GM12878 (cell line): ENCODE results near the gene KIF17. TPM values are rescaled to one million over a fixed set of nuclear protein-coding genes. Genes with fewer than 3 reads are reported as not detected.

Source experiments
- ATF7 ChIP-seq: fragments of 450-650 bp; IDR thresholded peaks from 2 replicates; pipeline ENCODE4 v1.6.1; 2016; ENCODE audit warnings: low read depth, mild to moderate bottlenecking
- BCL3 ChIP-seq: IDR thresholded peaks from 2 replicates; pipeline ENCODE4 v1.6.1; 2011; ENCODE audit warnings: borderline replicate concordance, low read depth, mild to moderate bottlenecking, moderate library complexity, low read length; ENCODE audit not compliant: insufficient read depth, poor library complexity, severe bottlenecking
- BHLHE40 ChIP-seq, 2 experiments: fragments of 450-650 bp in 1 of 2; IDR thresholded peaks; 2 replicates each; pipeline ENCODE4 v1.6.1; 2011 to 2017; ENCODE audit warnings: low read depth in 2 of 2, borderline replicate concordance in 1 of 2, improper control_type of control experiment in 1 of 2, low read length in 1 of 2, mild to moderate bottlenecking in 1 of 2
- CBFB ChIP-seq: IDR thresholded peaks from 2 replicates; pipeline ENCODE4 v1.6.1; 2016; ENCODE audit warnings: antibody characterized with exemption, low read depth
- CEBPB ChIP-seq, 2 experiments: fragments of 150-350 bp in 1 of 2; IDR thresholded peaks; 2 replicates each; pipeline ENCODE4 v1.6.1; 2012 to 2014; ENCODE audit warnings: low read depth in 2 of 2, low read length in 2 of 2, borderline replicate concordance in 1 of 2, inconsistent platforms in 1 of 2
- CREB1 ChIP-seq: IDR thresholded peaks from 2 replicates; pipeline ENCODE4 v1.6.1; 2012; ENCODE audit warnings: low read depth, mild to moderate bottlenecking, inconsistent platforms
- EED ChIP-seq: sonication (generic); IDR thresholded peaks from 2 replicates; pipeline ENCODE4 v1.6.1; 2016; ENCODE audit warnings: antibody characterized with exemption, low read depth
- EP300 ChIP-seq, 2 experiments: fragments of 150-350 bp in 1 of 2; IDR thresholded peaks; 2 replicates each; pipeline ENCODE4 v1.6.1; 2011 to 2012; ENCODE audit warnings: low read depth in 2 of 2, low read length in 2 of 2, borderline replicate concordance in 1 of 2, improper control_type of control experiment in 1 of 2, inconsistent platforms in 1 of 2; ENCODE audit not compliant: control insufficient read depth in 1 of 2
- ESRRA ChIP-seq: IDR thresholded peaks from 2 replicates; pipeline ENCODE4 v1.6.1; 2012; ENCODE audit warnings: mild to moderate bottlenecking, low read length, improper control_type of control experiment
- IKZF2 ChIP-seq, 2 experiments: fragments of 450-650 bp; IDR thresholded peaks; 2 replicates each; pipeline ENCODE4 v1.6.1; 2017; ENCODE audit warnings: mild to moderate bottlenecking in 2 of 2, moderate library complexity in 2 of 2
- IRF3 ChIP-seq: fragments of 450-650 bp; IDR thresholded peaks from 2 replicates; pipeline ENCODE4 v1.6.1; 2014; ENCODE audit warnings: mild to moderate bottlenecking
- KDM1A ChIP-seq: fragments of 200-600 bp; sonication (generic); IDR thresholded peaks from 2 replicates; pipeline ENCODE4 v1.6.1; 2016; ENCODE audit warnings: borderline replicate concordance
- MEF2A ChIP-seq: IDR thresholded peaks from 2 replicates; pipeline ENCODE4 v1.6.1; 2011; ENCODE audit warnings: low read depth, mild to moderate bottlenecking, low read length, moderate library complexity; ENCODE audit not compliant: insufficient read depth
- MTA3 ChIP-seq: IDR thresholded peaks from 2 replicates; pipeline ENCODE4 v1.6.1; 2012; ENCODE audit warnings: low read length, inconsistent platforms, borderline replicate concordance
- MYC ChIP-seq: IDR thresholded peaks from 2 replicates; pipeline ENCODE4 v1.6.1; 2011; ENCODE audit warnings: mild to moderate bottlenecking, low read length, moderate library complexity, inconsistent platforms; ENCODE audit not compliant: insufficient read depth, insufficient replicate concordance, insufficient read length, severe bottlenecking
- RAD21 ChIP-seq: IDR thresholded peaks from 2 replicates; pipeline ENCODE4 v1.6.1; 2011; ENCODE audit warnings: mild to moderate bottlenecking, low read depth, low read length, moderate library complexity; ENCODE audit not compliant: insufficient read depth
- RB1 ChIP-seq: fragments of 450-650 bp; formaldehyde crosslinking; IDR thresholded peaks from 2 replicates; pipeline ENCODE4 v1.6.1; 2017; ENCODE audit warnings: mild to moderate bottlenecking, borderline replicate concordance
- RUNX3 ChIP-seq: IDR thresholded peaks from 2 replicates; pipeline ENCODE4 v1.6.1; 2012; ENCODE audit warnings: low read length, inconsistent platforms
- TCF3 ChIP-seq: IDR thresholded peaks from 2 replicates; pipeline ENCODE4 v1.6.1; 2012; ENCODE audit warnings: low read depth, mild to moderate bottlenecking, low read length, borderline replicate concordance; ENCODE audit not compliant: insufficient read depth
- polyA plus RNA-seq, 11 experiments: library from polyadenylated mRNA; depleted of rRNA in 4 of 11; unstranded in 6 of 11; stranded (reverse) in 5 of 11; fragments of >200 nt; fragmentation: Nextera tagmentation in 4 of 11; fragmentation: Illumina TruSeq in 1 of 11; extraction: Ambion mirVana in 4 of 11; extraction: Trizol in 1 of 11; gene quantifications; 1 replicate in 1 of 11; 2 replicates in 10 of 11; pipeline versions ENCODE4 v1.2.1 to v1.2.3, GENCODE V29; 2011 to 2016; ENCODE audit warnings: inconsistent platforms in 2 of 11, missing spikeins in 2 of 11, low read depth in 1 of 11
- total RNA-seq, 4 experiments: library from RNA; depleted of rRNA in 3 of 4; stranded (reverse); fragments of >200 nt in 3 of 4; fragmentation: Illumina TruSeq in 1 of 4; extraction: Trizol in 1 of 4; gene quantifications; 2 replicates each; pipeline versions ENCODE4 v1.2.1 to v1.2.3, GENCODE V29; 2013 to 2021
- TF ChIP-seq, protein P1 (sequence below): IDR thresholded peaks from 2 replicates; pipeline ENCODE4 v1.6.1; 2012; ENCODE audit warnings: low read length, inconsistent platforms
- TF ChIP-seq, protein P2 (sequence below): fragments of 450-650 bp; IDR thresholded peaks from 2 replicates; pipeline ENCODE4 v1.6.1; 2018; ENCODE audit warnings: mild to moderate bottlenecking, low read depth, moderate library complexity; ENCODE audit not compliant: partially characterized antibody
- TF ChIP-seq, protein P3 (sequence below): fragments of 450-650 bp; IDR thresholded peaks from 2 replicates; pipeline ENCODE4 v1.6.1; 2016; ENCODE audit warnings: mild to moderate bottlenecking

The KIF17 gene
- total and polyA plus RNA-seq, 10 of the 15 experiments (the other 5 are each of a cell fraction or from before 2014, with no cell fraction given), result 0.01 to 0.10 (median 0.03) TPM; not detected in 7

DNA sequence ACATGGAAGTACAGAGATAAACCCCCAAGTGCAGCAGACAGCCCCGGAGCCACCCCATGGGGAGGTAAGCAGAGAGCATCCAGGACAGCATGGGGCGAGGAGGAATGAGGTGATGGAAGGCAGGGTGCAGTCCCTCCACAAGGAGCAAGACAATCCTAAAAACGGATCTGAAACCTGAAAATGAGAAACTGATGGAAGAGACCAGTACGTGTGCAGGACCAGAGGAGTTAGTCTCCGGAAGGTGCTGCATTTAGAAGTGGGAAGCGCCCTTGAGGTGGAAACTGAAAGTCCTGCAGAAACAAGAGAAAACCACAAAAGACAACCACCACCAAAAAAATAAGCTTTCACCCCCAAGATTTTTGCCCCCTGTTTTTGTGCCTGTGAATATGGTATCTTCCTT lies 39.2 kb downstream of the KIF17 start (continued):
- TF ChIP-seq BHLHE40 (IDR thresholded peaks at IDR 0.05; ENCODE audit: borderline replicate concordance in 1 of 2, low read depth in 2 of 2, low read length in 1 of 2) (peak; percentile 45 to 56; a peak in 2 of 4 replicates), MEF2A (peak; percentile 91), ATF7 (peak; percentile 63), EP300 (IDR thresholded peaks at IDR 0.05; ENCODE audit: borderline replicate concordance in 1 of 2, control insufficient read depth in 1 of 2, low read depth in 2 of 2, low read length in 2 of 2) (peak; percentile 24 to 42; a peak in 1 of 4 replicates), RUNX3 (peak; percentile 99), KDM1A (no peak), MYC (no peak), RB1 (no peak), IKZF2 (IDR thresholded peaks at IDR 0.05) (peak; percentile 95), TCF3 (no peak), CEBPB (IDR thresholded peaks at IDR 0.05; ENCODE audit: borderline replicate concordance in 1 of 2, low read depth in 2 of 2, low read length in 2 of 2) (peak in 1 of 2 experiments; percentile 45; a peak in 1 of 4 replicates), MTA3 (peak; percentile 81; the same call in 1 of the 2 replicates), CREB1 (peak; percentile 51; the same call in 1 of the 2 replicates), CBFB (peak; percentile 90; the same call in 1 of the 2 replicates), ESRRA (no peak), BCL3 (peak; percentile 41), EED (peak; percentile 98), RAD21 (no peak), IRF3 (no peak)
- TF ChIP-seq, protein P1, sequence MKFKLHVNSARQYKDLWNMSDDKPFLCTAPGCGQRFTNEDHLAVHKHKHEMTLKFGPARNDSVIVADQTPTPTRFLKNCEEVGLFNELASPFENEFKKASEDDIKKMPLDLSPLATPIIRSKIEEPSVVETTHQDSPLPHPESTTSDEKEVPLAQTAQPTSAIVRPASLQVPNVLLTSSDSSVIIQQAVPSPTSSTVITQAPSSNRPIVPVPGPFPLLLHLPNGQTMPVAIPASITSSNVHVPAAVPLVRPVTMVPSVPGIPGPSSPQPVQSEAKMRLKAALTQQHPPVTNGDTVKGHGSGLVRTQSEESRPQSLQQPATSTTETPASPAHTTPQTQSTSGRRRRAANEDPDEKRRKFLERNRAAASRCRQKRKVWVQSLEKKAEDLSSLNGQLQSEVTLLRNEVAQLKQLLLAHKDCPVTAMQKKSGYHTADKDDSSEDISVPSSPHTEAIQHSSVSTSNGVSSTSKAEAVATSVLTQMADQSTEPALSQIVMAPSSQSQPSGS, result peak; percentile 72
- TF ChIP-seq, protein P2, sequence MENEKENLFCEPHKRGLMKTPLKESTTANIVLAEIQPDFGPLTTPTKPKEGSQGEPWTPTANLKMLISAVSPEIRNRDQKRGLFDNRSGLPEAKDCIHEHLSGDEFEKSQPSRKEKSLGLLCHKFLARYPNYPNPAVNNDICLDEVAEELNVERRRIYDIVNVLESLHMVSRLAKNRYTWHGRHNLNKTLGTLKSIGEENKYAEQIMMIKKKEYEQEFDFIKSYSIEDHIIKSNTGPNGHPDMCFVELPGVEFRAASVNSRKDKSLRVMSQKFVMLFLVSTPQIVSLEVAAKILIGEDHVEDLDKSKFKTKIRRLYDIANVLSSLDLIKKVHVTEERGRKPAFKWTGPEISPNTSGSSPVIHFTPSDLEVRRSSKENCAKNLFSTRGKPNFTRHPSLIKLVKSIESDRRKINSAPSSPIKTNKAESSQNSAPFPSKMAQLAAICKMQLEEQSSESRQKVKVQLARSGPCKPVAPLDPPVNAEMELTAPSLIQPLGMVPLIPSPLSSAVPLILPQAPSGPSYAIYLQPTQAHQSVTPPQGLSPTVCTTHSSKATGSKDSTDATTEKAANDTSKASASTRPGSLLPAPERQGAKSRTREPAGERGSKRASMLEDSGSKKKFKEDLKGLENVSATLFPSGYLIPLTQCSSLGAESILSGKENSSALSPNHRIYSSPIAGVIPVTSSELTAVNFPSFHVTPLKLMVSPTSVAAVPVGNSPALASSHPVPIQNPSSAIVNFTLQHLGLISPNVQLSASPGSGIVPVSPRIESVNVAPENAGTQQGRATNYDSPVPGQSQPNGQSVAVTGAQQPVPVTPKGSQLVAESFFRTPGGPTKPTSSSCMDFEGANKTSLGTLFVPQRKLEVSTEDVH, result no peak
- TF ChIP-seq, protein P3, sequence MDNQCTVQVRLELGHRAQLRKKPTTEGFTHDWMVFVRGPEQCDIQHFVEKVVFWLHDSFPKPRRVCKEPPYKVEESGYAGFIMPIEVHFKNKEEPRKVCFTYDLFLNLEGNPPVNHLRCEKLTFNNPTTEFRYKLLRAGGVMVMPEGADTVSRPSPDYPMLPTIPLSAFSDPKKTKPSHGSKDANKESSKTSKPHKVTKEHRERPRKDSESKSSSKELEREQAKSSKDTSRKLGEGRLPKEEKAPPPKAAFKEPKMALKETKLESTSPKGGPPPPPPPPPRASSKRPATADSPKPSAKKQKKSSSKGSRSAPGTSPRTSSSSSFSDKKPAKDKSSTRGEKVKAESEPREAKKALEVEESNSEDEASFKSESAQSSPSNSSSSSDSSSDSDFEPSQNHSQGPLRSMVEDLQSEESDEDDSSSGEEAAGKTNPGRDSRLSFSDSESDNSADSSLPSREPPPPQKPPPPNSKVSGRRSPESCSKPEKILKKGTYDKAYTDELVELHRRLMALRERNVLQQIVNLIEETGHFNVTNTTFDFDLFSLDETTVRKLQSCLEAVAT, result 0 out of 2 replicates have a peak, but pooled peaks have one; percentile 19
